DOHH2 (cell line): ENCODE measurements around the gene ZBTB44.

Experiments used
- H3F3A ChIP-seq: fragments of 200-600 bp; sonication (generic), shearing (Covaris generic); 2 replicates; pipeline ENCODE4 v1.6.0; 2016; ENCODE audit warnings: antibody characterized with exemption, mild to moderate bottlenecking; ENCODE audit not compliant: control insufficient read depth, insufficient read depth
- H3K27ac ChIP-seq: fragments of 200-600 bp; sonication (generic); 2 replicates; pipeline ENCODE4 v1.5.1; 2014; ENCODE audit warnings: low read depth, mild to moderate bottlenecking, low read length, moderate library complexity
- H3K27me3 ChIP-seq: fragments of 200-600 bp; sonication (generic); 2 replicates; pipeline ENCODE4 v1.6.1; 2014; ENCODE audit warnings: mild to moderate bottlenecking, low read length, mixed read lengths; ENCODE audit not compliant: control insufficient read depth
- H3K36me3 ChIP-seq: fragments of 200-600 bp; sonication (generic); 2 replicates; pipeline ENCODE4 v1.6.1; 2014; ENCODE audit warnings: mild to moderate bottlenecking, low read length, moderate library complexity, mixed read lengths; ENCODE audit not compliant: control insufficient read depth
- H3K4me1 ChIP-seq: fragments of 200-600 bp; sonication (generic); 2 replicates; pipeline ENCODE4 v1.6.1; 2014; ENCODE audit warnings: mild to moderate bottlenecking, low read length, mixed read lengths; ENCODE audit not compliant: control insufficient read depth
- H3K4me2 ChIP-seq: fragments of 200-600 bp; sonication (generic); 2 replicates; pipeline ENCODE4 v1.6.0; 2014; ENCODE audit warnings: mild to moderate bottlenecking, low read length, moderate library complexity
- H3K4me3 ChIP-seq: fragments of 200-600 bp; sonication (generic); 2 replicates; pipeline ENCODE4 v1.5.1; 2014; ENCODE audit warnings: mild to moderate bottlenecking, low read length, mixed read lengths
- H3K79me2 ChIP-seq: fragments of 200-600 bp; sonication (generic); 2 replicates; pipeline ENCODE4 v1.6.1; 2014; ENCODE audit warnings: mild to moderate bottlenecking, low read length, mixed read lengths; ENCODE audit not compliant: control insufficient read depth
- H3K9me2 ChIP-seq: fragments of 200-600 bp; sonication (generic); replicated peaks from 2 replicates; pipeline ENCODE4 v1.6.1; 2014; ENCODE audit warnings: mild to moderate bottlenecking, low read length, mixed read lengths; ENCODE audit not compliant: control insufficient read depth
- H3K9me3 ChIP-seq: fragments of 200-600 bp; sonication (generic); 2 replicates; pipeline ENCODE4 v1.6.1; 2014; ENCODE audit warnings: antibody characterized with exemption, low read length, mixed read lengths; ENCODE audit not compliant: control insufficient read depth, insufficient read depth
- H4K20me1 ChIP-seq: fragments of 200-600 bp; sonication (generic); 2 replicates; pipeline ENCODE4 v1.6.0; 2014; ENCODE audit warnings: low read depth, mild to moderate bottlenecking, antibody characterized with exemption, low read length, moderate library complexity; ENCODE audit not compliant: control insufficient read depth, insufficient read depth
- CTCF ChIP-seq: fragments of 200-600 bp; sonication (generic); IDR thresholded peaks from one replicate; pipeline ENCODE4 v1.5.1; 2014; ENCODE audit warnings: antibody characterized with exemption, mild to moderate bottlenecking, low read depth, low read length; ENCODE audit not compliant: poor library complexity, severe bottlenecking
- EZH2phosphoT487 ChIP-seq: fragments of 200-600 bp; sonication (generic); IDR thresholded peaks from 2 replicates; pipeline ENCODE4 v1.6.1; 2017; ENCODE audit warnings: borderline replicate concordance, mild to moderate bottlenecking, antibody characterized with exemption, low read length, moderate library complexity, mixed read lengths

Gene ZBTB44

GRCh38 chr11:130209954-130210854 is 104.5 kb downstream of the ZBTB44 start:
- no peaks in the 10 kb centered on the region for H3K27me3 ChIP-seq
- no peaks in the 10 kb centered on the region; the same call in none of the 2 replicates for H3F3A ChIP-seq
- H3K9me2 ChIP-seq = no peaks in the 10 kb centered on the region
- no peak overlapping the region for H3K4me3 ChIP-seq
- H3K79me2 ChIP-seq = 0 out of 2 replicates have a peak, but pooled peaks cover 3% of the 10 kb centered on the region
- peaks cover 10% of the 10 kb centered on the region for H4K20me1 ChIP-seq
- no peak for TF ChIP-seq EZH2phosphoT487
- TF ChIP-seq CTCF = no peak
- no peak overlapping the region for H3K27ac ChIP-seq
- H3K4me1 ChIP-seq = peaks cover 12% of the 10 kb centered on the region
- H3K4me2 ChIP-seq = no peak overlapping the region
- peaks cover 56% of the 10 kb centered on the region for H3K36me3 ChIP-seq
- no peaks in the 10 kb centered on the region for H3K9me3 ChIP-seq

- Histone ChIP-seq H3K36me3 (peaks cover 62% of the 10 kb centered on the region), H3K9me3 (no peaks in the 10 kb centered on the region), H3K4me3 (no peak overlapping the region), H3K27ac (no peak overlapping the region), H3K4me1 (peaks cover 12% of the 10 kb centered on the region), H3K27me3 (no peaks in the 10 kb centered on the region), H3K9me2 (no peaks in the 10 kb centered on the region), H3K79me2 (0 out of 2 replicates have a peak, but pooled peaks cover 3% of the 10 kb centered on the region), H3K4me2 (no peak overlapping the region), H3F3A (no peaks in the 10 kb centered on the region; the same call in none of the 2 replicates), H4K20me1 (peaks cover 10% of the 10 kb centered on the region)
- no peak for TF ChIP-seq EZH2phosphoT487
- no peak for TF ChIP-seq CTCF
These were observed 105.4 kb downstream of the ZBTB44 start for GRCh38 chr11:130209128-130209932.

GRCh38 chr11:130208241-130209127 is 106.2 kb downstream of the ZBTB44 start:
- Histone ChIP-seq H3F3A (no peaks in the 10 kb centered on the region; the same call in none of the 2 replicates), H3K27me3 (no peaks in the 10 kb centered on the region), H3K4me2 (no peak overlapping the region), H3K4me1 (peaks cover 12% of the 10 kb centered on the region), H3K36me3 (peaks cover 62% of the 10 kb centered on the region), H4K20me1 (peaks cover 4% of the 10 kb centered on the region), H3K4me3 (no peak overlapping the region), H3K9me2 (no peaks in the 10 kb centered on the region), H3K79me2 (0 out of 2 replicates have a peak, but pooled peaks cover 3% of the 10 kb centered on the region), H3K27ac (no peak overlapping the region), H3K9me3 (no peaks in the 10 kb centered on the region)
- TF ChIP-seq CTCF (no peak), EZH2phosphoT487 (no peak)
